ENCODE data around the gene ICA1L. TPM values are rescaled to one million over a fixed set of nuclear protein-coding genes. Genes with fewer than 3 reads are reported as not detected.

The ICA1L gene
- total and polyA plus RNA-seq, 2 of the 8 experiments (the other 6 are each of a cell fraction or from before 2014, with no cell fraction given), result 1.1 to 3.4 TPM

GRCh38 chr2:202749477-202749876 is 122.1 kb downstream of the ICA1L start:
- Histone ChIP-seq H2BK5ac (ENCODE audit: low read depth, low read length) (no peak overlapping the region), H3K36me3 (ENCODE audit: control insufficient read depth in 2 of 4, insufficient read depth in 4 of 4, low read length in 3 of 4) (no peaks in the 10 kb centered on the region), H4K91ac (replicated peaks; ENCODE audit: insufficient read length, low read length) (no peak overlapping the region), H3K9ac (replicated peaks in 1 of 4; ENCODE audit: extremely low read depth in 1 of 4, low read depth in 3 of 4, low read length in 3 of 4) (no peak overlapping the region), H3K23me2 (ENCODE audit: low read depth, low read length) (no peaks in the 10 kb centered on the region), H3K79me2 (ENCODE audit: control insufficient read depth in 1 of 2, insufficient read depth in 2 of 2, low read length in 2 of 2) (no peaks in the 10 kb centered on the region), H3K4me2 (ENCODE audit: insufficient read depth in 1 of 2, low read depth in 2 of 2, low read length in 2 of 2) (no peak overlapping the region), H2AFZ (ENCODE audit: low read length) (no peak overlapping the region), H4K5ac (ENCODE audit: insufficient read length, low read depth, low read length) (no peak overlapping the region), H3K4ac (replicated peaks; ENCODE audit: insufficient read length, low read depth, low read length) (no peak overlapping the region), H3K9me3 (ENCODE audit: insufficient read depth in 2 of 2, low read depth in 1 of 2, low read length in 1 of 2) (no peaks in the 10 kb centered on the region), H3K79me1 (ENCODE audit: low read depth, low read length) (no peaks in the 10 kb centered on the region), H3K27me3 (replicated peaks in 1 of 4; ENCODE audit: control insufficient read depth in 3 of 4, extremely low read depth in 1 of 4, insufficient read depth in 3 of 4, low read length in 3 of 4) (no peaks in the 10 kb centered on the region), H4K20me1 (replicated peaks in 1 of 2; ENCODE audit: control insufficient read depth in 1 of 2, insufficient read depth in 2 of 2, low read length in 2 of 2) (peaks cover 0 to 2% of the 10 kb centered on the region in 2 experiments), H2BK15ac (ENCODE audit: low read length) (no peak overlapping the region), H3K18ac (ENCODE audit: extremely low read depth, low read length) (no peak overlapping the region), H2BK120ac (replicated peaks; ENCODE audit: low read depth, low read length) (no peak overlapping the region), H3K4me3 (ENCODE audit: extremely low read depth in 1 of 4, insufficient read depth in 2 of 4, low read depth in 3 of 4, low read length in 4 of 4) (no peak overlapping the region), H3K56ac (replicated peaks; ENCODE audit: insufficient read length, low read depth, low read length) (no peak overlapping the region), H2AK5ac (ENCODE audit: low read depth, low read length) (no peak overlapping the region), H2BK12ac (ENCODE audit: low read depth, low read length) (no peak overlapping the region), H3K27ac (ENCODE audit: low read depth, low read length) (no peak overlapping the region), H3K14ac (ENCODE audit: insufficient read length) (no peak overlapping the region), H4K8ac (ENCODE audit: extremely low read depth, insufficient read depth, low read length) (no peak overlapping the region), H2BK20ac (ENCODE audit: low read length) (no peak overlapping the region), H3K4me1 (replicated peaks in 1 of 4; ENCODE audit: control insufficient read depth in 3 of 4, insufficient read depth in 4 of 4, low read length in 3 of 4) (no peaks in the 10 kb centered on the region), H3K23ac (ENCODE audit: insufficient read length) (no peak overlapping the region)
- FAIRE-seq (no peak), DNase-seq (ENCODE audit: low read depth in 1 of 2, low spot score in 2 of 2) (no peak)
- 86% methylated on average over 2 of the region's 2 CpGs; no CpG with 5 or more reads in 1 of the 2 experiments for WGBS, 2 experiments (ENCODE audit: extremely low coverage in 1 of 2, insufficient coverage in 1 of 2, insufficient read length in 1 of 2, insufficient replicate concordance in 2 of 2, low coverage in 1 of 2, low lambda C conversion rate in 2 of 2, missing lambda C conversion rate in 1 of 2)
- CTCF ChIA-PET (ENCODE audit: partially characterized antibody), result no interaction called here
- POLR2A ChIA-PET (ENCODE audit: partially characterized antibody), result no interaction called here
- TF ChIP-seq RNF2 (IDR thresholded peaks at IDR 0.05; ENCODE audit: borderline replicate concordance, low read depth, low read length, missing control alignments, poor library complexity, severe bottlenecking) (no peak), JUND (IDR thresholded peaks at IDR 0.05; ENCODE audit: low read length) (no peak)
